ENCODE data around the gene POPDC2.

DNA sequence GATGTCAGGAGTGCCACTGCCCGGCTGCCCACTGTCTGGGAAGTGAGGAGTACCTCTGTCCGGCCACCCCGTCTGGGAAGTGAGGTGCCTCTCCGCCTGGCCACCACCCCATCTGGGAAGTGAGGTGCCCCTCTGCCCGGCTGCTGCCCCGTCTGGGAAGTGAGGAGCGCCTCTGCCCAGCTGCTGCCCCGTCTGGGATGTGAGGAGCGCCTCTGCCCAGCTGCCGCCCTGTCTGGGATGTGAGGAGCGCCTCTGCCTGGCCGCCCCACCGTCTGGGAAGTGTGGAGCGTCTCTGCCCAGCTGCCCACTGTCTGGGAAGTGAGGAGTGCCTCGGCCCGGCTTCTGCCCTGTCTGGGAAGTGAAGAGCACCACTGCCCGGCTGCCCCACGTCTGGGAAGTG, 13.5 kb upstream of the POPDC2 start:
- TF ChIP-seq POLR2A (IDR thresholded peaks at IDR 0.05), result no peak
- TF ChIP-seq, protein P1, sequence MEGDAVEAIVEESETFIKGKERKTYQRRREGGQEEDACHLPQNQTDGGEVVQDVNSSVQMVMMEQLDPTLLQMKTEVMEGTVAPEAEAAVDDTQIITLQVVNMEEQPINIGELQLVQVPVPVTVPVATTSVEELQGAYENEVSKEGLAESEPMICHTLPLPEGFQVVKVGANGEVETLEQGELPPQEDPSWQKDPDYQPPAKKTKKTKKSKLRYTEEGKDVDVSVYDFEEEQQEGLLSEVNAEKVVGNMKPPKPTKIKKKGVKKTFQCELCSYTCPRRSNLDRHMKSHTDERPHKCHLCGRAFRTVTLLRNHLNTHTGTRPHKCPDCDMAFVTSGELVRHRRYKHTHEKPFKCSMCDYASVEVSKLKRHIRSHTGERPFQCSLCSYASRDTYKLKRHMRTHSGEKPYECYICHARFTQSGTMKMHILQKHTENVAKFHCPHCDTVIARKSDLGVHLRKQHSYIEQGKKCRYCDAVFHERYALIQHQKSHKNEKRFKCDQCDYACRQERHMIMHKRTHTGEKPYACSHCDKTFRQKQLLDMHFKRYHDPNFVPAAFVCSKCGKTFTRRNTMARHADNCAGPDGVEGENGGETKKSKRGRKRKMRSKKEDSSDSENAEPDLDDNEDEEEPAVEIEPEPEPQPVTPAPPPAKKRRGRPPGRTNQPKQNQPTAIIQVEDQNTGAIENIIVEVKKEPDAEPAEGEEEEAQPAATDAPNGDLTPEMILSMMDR (IDR thresholded peaks at IDR 0.05), result no peak
